GM19035 (cell line): ENCODE results near the gene MED28.
"Not testable (repeated sequence)": the region's sequence is repeated elsewhere in the genome, so short reads cannot be mapped to it uniquely, and the experiment has no call there.

Source experiments
- ATAC-seq: cut with Tn5 transposase; IDR thresholded peaks from one replicate; pipeline ENCODE4 v1.9.1; 2021; ENCODE audit not compliant: unreplicated experiment

MED28 gene

GRCh38 chr4:17616283-17616682, 1.8 kb downstream of the MED28 start:
- ATAC-seq: no peak

GRCh38 chr4:17618926-17619325, 4.5 kb downstream of the MED28 start:
- no peak for ATAC-seq

GRCh38 chr4:17619416-17620105, 5.1 kb downstream of the MED28 start:
- no peak for ATAC-seq

- no peak for ATAC-seq
Measured at GRCh38 chr4:17623451-17624001, 9.1 kb downstream of the MED28 start.

GRCh38 chr4:17624821-17625220, 10.4 kb downstream of the MED28 start:
- no peak for ATAC-seq

GRCh38 chr4:17630228-17630627, 15.8 kb downstream of the MED28 start:
- ATAC-seq: no peak

- ATAC-seq: no peak
Measured at GRCh38 chr4:17633600-17633999, 19.2 kb downstream of the MED28 start.

GRCh38 chr4:17635056-17635455, 20.6 kb downstream of the MED28 start:
- ATAC-seq: no peak

GRCh38 chr4:17636341-17636695, 21.9 kb downstream of the MED28 start:
- ATAC-seq: peak; percentile 18

- peak; percentile 84 for ATAC-seq
Measured at GRCh38 chr4:17636696-17637622, 22.5 kb downstream of the MED28 start.

GRCh38 chr4:17639136-17639535, 24.7 kb downstream of the MED28 start:
- ATAC-seq: no peak

GRCh38 chr4:17642398-17642783, 27.9 kb downstream of the MED28 start:
- no peak for ATAC-seq

GRCh38 chr4:17646693-17647092, 32.3 kb downstream of the MED28 start:
- ATAC-seq: no peak

GRCh38 chr4:17647176-17647806, 32.9 kb downstream of the MED28 start:
- no peak for ATAC-seq

GRCh38 chr4:17647927-17648326, 33.5 kb downstream of the MED28 start:
- ATAC-seq: no peak

- ATAC-seq: no peak
Measured at GRCh38 chr4:17650406-17650805, 36.0 kb downstream of the MED28 start.

GRCh38 chr4:17654701-17655100, 40.3 kb downstream of the MED28 start:
- no peak for ATAC-seq

- no peak for ATAC-seq
Measured at GRCh38 chr4:17657090-17657489, 42.6 kb downstream of the MED28 start.

- ATAC-seq: no peak
Measured at GRCh38 chr4:17657849-17658248, 43.4 kb downstream of the MED28 start.

GRCh38 chr4:17659196-17659595, 44.8 kb downstream of the MED28 start:
- not testable (repeated sequence) for ATAC-seq

GRCh38 chr4:17662694-17663093, 48.3 kb downstream of the MED28 start:
- ATAC-seq: no peak

GRCh38 chr4:17664755-17665154, 50.3 kb downstream of the MED28 start:
- ATAC-seq: peak; percentile 89
